Activated T-cell treated with anti-CD3 and anti-CD28 coated beads, Interleukin-2, amount 50 U/mL, for 1 hour (primary cell): Measurements from ENCODE around the gene ALKBH8.
"Not testable (repeated sequence)": the region's sequence is repeated elsewhere in the genome, so short reads cannot be mapped to it uniquely, and the experiment has no call there.

Experiments used
- DNase-seq: peaks from one replicate; pipeline ENCODE4 v3.0.0-alpha.2; 2020

The ALKBH8 gene, protein sequence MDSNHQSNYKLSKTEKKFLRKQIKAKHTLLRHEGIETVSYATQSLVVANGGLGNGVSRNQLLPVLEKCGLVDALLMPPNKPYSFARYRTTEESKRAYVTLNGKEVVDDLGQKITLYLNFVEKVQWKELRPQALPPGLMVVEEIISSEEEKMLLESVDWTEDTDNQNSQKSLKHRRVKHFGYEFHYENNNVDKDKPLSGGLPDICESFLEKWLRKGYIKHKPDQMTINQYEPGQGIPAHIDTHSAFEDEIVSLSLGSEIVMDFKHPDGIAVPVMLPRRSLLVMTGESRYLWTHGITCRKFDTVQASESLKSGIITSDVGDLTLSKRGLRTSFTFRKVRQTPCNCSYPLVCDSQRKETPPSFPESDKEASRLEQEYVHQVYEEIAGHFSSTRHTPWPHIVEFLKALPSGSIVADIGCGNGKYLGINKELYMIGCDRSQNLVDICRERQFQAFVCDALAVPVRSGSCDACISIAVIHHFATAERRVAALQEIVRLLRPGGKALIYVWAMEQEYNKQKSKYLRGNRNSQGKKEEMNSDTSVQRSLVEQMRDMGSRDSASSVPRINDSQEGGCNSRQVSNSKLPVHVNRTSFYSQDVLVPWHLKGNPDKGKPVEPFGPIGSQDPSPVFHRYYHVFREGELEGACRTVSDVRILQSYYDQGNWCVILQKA

DNA sequence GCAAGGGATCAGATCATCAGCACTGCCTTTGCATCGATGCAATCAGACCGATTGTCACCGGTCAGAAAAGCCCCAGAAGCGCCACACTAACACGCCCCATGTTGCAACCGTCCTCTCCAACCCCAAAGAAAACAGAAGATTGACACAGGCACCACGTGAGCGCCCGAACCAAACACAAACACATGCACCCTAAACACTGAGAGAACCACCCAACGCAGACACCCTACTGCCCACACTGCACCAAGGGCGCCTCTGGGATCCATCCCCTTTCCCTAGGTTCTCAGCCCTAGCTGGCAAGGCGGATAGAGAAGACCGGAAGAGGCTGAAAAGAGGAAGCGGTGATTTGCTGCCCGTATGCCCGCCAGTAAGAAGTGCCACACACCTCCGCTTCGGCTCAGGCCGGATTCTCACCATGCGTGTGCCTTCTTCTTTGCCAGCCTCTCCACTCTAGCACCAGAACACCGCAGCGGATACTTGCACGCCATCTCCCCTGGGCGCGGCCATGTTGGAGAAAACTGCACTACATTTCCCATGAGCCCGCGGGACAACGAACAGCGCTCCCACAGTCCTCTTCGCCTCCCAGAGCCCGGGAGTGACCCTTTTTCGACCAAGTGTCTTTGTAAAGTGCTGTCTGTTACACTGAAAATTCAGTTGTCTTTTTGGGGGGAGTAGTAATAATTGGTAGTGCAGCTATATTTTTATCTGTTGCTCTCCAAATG is at the start of gene ALKBH8:
TSS of gene ALKBH8 (minus strand) at position 517 of the 719 bp plus-strand sequence. CDS start 4,842 bp downstream, outside the sequence.
- DNase-seq: peak; percentile 75

GRCh38 chr11:107612445-107612844 is 46.9 kb upstream of the ALKBH8 start:
- DNase-seq: no peak

DNA sequence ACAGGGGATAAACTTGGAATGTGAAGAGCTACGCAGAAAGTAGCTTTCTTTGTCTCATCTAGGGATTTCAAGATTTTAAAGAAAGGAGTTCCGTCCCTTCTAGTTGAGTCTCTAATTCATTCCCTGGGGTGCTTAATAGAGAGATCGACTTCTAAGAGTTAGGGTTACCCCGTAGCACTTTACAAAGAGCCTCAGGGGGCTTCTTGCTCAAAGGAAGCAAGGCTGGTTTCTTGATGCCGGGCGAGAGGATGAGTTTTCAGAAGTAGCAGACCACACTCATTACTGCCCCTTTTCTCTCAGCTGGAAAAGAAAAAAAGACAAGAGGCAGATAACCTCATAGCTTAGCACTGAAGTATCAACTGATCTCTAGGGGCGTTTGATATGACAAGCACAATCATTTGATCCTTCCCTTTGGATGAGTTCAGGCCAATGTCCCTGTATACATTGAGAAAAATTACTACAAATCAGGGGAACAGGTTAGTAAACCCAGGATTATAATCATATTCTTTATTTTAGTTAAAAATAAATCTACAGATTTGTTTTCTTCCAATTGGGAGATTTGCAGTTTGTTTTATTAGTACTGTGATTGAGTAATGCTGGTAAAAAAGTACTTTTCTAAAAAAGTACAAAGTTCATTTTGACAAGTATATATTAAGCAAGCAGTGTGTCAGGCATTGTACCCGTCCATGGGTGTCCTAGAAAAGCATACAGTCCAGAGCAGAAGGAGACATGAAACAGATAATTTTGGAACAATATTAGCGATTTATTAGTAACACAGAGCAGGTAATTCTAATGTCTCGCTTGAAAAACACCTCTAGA is 44.1 kb upstream of the ALKBH8 start:
- no peak for DNase-seq

GRCh38 chr11:107608809-107609208 is 43.3 kb upstream of the ALKBH8 start:
- DNase-seq: no peak

- no peak for DNase-seq
Observed at GRCh38 chr11:107606141-107606540, 40.6 kb upstream of the ALKBH8 start.

DNA sequence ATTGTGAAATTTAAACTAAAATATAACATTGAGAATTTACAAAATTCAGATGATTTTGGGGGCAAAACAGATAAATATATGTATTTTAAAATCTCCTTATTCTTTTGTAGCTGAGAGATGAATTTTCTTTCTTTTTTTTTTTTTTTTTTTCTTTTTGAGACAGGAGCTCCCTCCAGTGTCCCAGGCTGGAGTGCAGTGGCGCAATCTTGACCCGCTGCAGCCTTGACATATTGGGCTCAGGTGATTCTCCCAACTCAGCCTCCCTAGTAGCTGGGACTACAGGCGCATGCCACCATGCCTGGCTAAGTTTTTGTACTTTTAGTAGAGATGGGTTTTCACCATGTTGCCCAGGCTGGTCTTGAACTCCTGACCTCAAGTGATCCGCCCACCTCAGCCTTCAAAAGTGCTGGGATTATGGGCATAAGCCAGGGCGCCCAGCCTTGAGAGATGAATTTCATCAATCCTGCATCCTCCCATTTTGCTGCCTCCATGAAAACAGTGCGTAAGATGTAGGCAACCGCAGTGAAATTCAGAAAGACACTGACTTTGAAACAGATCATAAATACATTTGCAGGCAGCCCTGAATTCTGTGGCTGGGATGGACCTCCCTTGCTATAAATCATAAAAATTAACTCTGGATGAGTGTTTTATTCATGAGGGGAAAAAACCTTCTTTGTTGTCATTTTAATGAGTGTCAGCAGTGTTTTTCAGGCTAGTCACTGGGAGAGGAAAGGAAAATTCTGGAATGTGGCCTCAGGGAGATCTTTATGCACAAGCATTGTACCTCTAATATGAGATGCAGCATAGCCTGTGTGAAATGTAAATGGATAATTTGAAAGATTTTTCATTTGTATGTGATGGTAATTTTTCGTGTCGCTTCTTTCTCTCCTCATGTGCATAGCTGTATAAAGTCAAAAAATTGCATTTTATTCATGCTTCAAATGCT is 39.8 kb upstream of the ALKBH8 start:
- no peak for DNase-seq

- DNase-seq: no peak
Observed at GRCh38 chr11:107598225-107599139, 32.9 kb upstream of the ALKBH8 start.

GRCh38 chr11:107594736-107595135 is 29.2 kb upstream of the ALKBH8 start:
- DNase-seq: no peak

DNA sequence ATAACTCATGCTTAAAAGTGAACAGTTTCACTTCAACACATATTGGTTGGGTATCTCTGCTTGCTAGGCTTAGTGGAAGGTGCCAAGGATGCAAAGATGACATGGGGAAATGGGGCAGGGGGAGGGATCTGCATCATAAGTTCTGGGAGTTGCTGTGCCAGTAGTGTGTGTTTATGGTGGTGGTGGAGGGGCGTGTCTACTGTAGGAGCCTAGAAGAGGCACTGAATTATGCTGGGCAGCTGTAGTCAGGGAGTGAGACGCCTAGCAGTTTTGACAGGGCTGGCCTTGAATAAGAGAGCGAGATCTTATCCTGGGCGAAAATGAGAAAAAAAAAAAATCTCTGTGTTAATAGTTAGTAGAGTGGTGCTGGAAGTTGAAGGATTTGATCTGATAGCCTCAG is 28.4 kb upstream of the ALKBH8 start:
- DNase-seq: no peak

DNA sequence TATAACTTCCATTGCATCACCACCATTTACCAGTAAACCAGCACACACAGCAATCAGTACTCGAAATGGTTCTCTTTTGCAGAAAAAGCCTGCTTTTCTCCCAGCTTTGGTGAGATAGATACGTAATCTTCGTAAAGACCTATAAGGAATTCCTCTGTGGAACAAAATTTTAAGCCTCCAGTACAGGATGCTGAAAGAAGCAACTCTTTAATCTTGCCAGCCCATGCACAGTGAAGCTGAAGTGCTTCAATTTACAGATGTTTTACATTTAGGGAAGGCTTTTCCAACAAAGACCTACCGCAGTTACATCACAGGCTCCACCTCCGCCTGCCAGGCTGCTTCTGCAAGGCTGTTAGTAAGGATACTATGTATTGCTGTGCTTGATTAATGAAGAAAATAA is 27.3 kb upstream of the ALKBH8 start:
- no peak for DNase-seq

DNA sequence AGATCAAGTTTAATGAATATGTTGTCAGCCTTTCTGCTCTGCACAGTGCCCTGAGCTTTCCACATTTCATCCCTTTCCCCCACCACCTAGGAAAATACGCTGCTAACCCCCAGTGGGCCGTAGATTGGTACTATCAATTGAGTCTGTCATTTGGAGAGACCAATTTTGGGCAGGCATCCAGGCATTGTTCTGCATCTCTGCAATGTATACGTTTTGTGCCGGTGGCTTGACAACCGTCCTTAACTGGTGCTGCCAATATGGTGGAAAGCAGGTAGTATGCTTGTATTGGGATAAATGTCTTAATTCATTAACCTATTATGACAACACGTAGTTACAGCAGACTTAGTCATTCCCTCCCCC is 26.7 kb upstream of the ALKBH8 start:
- DNase-seq: peak; percentile 20

DNA sequence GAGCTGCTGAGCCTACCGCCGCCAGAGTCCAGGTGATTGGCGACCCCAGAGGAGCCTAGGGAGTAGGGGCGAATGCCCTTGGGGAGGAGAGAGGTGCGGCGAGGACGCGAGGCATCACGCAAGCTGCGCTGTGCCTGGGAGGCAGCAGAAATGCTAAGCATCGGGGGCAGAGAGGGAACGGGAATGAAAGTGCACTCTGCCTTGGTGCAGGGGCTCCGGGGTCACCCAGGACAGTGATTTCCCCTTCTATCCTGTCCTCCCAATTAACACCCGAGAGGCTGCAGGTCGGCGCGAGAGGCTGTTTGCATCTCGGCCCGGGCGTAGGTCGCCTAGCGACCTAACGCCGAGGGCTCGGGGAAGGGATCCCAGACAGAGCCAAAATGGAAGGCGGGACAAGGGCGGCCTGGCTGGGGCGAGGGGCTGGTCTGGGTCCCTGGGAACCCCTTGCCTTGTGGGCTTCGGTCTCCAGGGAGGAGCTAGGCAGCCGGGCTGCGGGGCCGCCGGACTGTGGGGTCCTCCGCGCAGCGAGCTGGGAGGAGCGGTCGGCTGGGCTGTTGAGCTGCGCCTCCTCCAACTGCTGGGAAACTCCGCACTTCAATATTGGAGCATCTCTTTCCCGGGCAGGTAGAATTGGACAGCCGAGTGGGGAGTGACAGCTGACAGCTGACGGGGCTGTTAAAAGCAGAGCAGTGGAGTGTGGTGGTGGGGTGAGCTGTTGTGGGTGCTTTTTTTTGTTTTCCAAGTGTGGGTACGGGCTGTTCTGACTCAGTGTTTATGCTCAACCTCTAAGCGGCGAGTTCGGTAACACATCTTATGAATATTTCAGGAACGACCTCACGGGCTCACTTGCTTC is 26.1 kb upstream of the ALKBH8 start:
- peak; percentile 34 for DNase-seq

DNA sequence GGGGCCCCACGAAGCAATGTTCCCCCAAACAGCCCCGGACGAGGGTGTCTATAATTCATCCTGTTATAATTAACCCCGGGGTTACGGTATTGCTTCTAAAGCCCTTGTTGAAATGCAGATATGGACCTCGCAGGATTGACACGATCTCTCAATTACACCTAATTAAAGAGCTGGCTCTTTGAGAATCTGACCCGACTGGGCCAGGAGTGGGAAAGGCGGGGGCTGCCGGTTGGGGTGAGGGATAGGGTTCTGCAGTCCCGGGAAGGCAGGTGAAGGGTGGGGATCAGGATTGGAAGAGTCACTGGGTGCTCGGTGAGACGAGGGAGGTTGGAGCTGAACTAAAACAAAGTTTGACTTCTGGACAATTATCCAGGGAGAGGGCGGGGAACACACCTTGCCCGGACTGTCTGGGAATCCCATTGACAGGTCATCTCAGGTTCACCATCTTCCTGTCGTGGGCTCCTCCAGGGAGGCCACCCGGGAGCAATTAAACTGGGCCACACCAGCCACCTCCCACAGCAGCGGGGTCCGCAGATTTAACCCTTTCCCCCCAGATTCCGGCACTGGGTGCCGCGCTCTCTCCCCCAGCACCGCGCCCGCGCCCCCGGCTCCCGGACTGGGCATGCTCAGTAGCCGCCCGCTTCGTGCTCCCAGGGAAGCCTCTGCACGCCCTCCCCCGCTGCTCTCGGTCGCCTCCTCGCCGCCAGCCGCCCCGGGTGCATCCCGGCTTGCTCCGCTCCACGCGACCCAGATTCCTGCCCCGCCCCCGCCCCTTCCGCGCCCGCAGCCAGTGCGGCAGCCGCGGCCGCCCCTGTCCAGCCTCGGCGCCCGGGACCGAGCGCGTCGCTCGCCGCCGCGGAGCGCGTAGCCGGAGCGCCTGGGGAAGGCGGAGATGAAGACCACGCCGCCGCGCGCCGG is 25.2 kb upstream of the ALKBH8 start, which contains the start of gene ELMOD1:
TSS of gene ELMOD1 (plus strand) at position 688 of the 918 bp plus-strand sequence. CDS start 27,043 bp downstream, outside the sequence.
- peak; percentile 31 for DNase-seq

DNA sequence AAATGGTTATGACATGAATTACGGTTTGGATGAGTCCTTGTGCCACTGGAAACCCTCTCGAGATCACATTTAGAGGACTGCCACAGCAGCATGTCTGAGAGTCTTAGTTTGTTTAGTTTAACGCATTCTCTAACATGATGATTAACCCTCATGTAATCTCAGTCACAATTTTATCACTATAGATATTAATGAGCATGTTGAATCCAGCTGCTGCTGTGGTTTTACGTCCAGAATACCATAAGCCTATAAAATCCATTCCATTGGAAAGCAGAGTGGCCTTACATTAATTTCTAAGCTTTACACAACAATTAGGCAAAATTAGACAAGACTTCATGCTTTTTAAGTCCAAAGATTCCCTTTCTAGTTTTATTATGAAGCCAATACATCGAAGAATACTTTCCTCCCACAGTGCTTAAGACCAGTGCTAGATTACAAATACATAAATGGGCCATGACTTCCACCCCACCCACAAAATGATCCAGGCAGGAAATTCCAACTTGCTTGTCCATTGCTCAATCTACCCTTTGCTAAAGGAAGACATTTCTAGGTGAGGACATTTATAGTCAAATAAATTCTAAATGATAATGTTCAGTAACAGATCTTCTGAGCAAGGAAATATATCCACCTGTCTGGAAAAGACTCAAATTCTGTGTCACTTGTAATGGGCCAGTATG is 21.9 kb upstream of the ALKBH8 start:
- DNase-seq: no peak

DNA sequence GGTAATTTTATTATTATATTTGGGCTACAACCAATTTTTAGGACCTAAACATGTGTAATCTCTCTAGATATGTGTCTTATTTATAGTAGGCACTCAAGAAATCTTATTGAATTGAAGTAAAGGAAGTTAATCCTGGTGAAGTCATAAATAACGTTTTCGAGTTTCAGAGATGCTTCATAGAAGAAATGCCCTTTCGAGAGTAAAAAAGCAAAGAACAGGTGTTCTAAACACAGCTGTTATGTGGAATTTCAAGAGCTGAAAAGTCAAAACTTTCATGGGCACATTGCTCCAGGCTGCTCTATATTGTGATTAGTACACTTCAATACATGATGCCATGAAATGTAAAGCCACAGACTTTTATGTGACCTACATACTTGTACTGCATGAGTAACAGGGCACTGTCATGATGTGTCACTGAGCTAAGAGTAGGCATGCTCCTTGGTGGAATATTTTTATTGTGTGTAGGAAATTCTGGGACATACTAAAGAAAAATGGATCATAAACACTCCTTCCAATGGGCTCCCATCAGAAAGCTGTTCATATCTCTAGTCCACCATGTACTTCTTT is 18.2 kb upstream of the ALKBH8 start:
- DNase-seq: no peak

DNA sequence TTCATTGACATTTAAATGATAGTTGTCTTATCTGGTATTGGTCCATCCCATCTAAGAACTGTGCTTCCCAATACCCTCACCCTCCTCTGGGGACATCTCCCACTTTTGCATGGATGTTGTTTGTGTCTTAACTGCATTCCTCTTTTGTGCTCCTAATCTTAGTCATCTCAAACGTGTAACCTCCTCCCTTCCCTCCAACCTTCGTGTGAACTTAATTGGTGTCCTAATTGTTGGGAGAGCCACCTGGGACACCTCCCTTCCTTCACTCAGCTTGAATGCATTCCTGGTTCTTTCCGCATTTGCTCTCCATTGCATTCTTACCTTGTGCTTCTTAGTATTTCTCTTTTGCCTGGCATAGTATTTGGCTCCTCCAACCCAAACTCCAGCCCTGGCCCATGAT is 15.6 kb upstream of the ALKBH8 start:
- DNase-seq: no peak

DNA sequence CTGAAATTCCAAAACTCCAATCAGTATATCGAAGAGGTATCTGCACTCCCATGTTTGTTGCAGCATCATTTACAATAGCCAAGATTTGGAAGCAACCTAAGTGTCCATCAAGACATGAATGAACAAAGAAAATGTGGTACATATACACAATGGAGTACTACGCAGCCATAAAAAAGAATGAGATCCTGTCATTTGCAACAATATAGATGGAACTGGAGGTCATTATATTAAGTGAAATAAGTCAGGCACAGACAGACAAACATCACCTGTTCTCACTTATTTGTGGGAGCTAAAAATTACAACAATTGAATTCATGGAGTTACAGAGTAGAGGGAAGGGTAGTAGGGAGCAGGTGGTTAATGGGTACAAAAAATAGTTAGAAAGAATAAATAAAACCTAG is 13.6 kb upstream of the ALKBH8 start:
- not testable (repeated sequence) for DNase-seq
